IPS-15b (cell line): ENCODE measurements around the gene NEBL.

Experiments used
- H3K27me3 ChIP-seq: one replicate; pipeline ENCODE4 v1.6.1; 2013; ENCODE audit warnings: low read length; ENCODE audit not compliant: control insufficient read depth, insufficient read depth
- H3K36me3 ChIP-seq: one replicate; pipeline ENCODE4 v1.6.1; 2013; ENCODE audit warnings: low read length; ENCODE audit not compliant: control insufficient read depth, insufficient read depth
- H3K4me1 ChIP-seq: one replicate; pipeline ENCODE4 v1.6.1; 2013; ENCODE audit warnings: mild to moderate bottlenecking, low read length; ENCODE audit not compliant: control insufficient read depth, insufficient read depth
- H3K4me3 ChIP-seq: one replicate; pipeline ENCODE4 v1.5.1; 2013; ENCODE audit warnings: low read depth, low read length
- H3K9ac ChIP-seq: one replicate; pipeline ENCODE4 v1.6.1; 2013; ENCODE audit warnings: low read depth, mild to moderate bottlenecking, low read length
- H3K9me3 ChIP-seq: one replicate; pipeline ENCODE4 v1.6.1; 2013; ENCODE audit warnings: mild to moderate bottlenecking, low read length; ENCODE audit not compliant: control insufficient read depth, insufficient read depth

NEBL gene

GRCh38 chr10:20814116-20814515, 83.0 kb downstream of the NEBL start:
- Histone ChIP-seq H3K9ac (no peak overlapping the region), H3K27me3 (no peaks in the 10 kb centered on the region), H3K4me3 (no peak overlapping the region), H3K9me3 (no peaks in the 10 kb centered on the region), H3K4me1 (no peaks in the 10 kb centered on the region), H3K36me3 (no peaks in the 10 kb centered on the region)

GRCh38 chr10:20811131-20811530, 86.0 kb downstream of the NEBL start:
- Histone ChIP-seq H3K27me3 (no peaks in the 10 kb centered on the region), H3K4me3 (no peak overlapping the region), H3K9me3 (no peaks in the 10 kb centered on the region), H3K4me1 (no peaks in the 10 kb centered on the region), H3K9ac (no peak overlapping the region), H3K36me3 (no peaks in the 10 kb centered on the region)

- H3K9ac ChIP-seq: no peak overlapping the region
Measured at GRCh38 chr10:20809631-20810030, 87.5 kb downstream of the NEBL start.

GRCh38 chr10:20806487-20806886, 90.6 kb downstream of the NEBL start:
- no peaks in the 10 kb centered on the region for H3K36me3 ChIP-seq
- no peak overlapping the region for H3K9ac ChIP-seq
- no peak overlapping the region for H3K4me3 ChIP-seq
- no peaks in the 10 kb centered on the region for H3K27me3 ChIP-seq
- no peaks in the 10 kb centered on the region for H3K4me1 ChIP-seq
- H3K9me3 ChIP-seq: no peaks in the 10 kb centered on the region

More at GRCh38 chr10:20809631-20810030, 87.5 kb downstream of the NEBL start:
- Histone ChIP-seq H3K9me3 (no peaks in the 10 kb centered on the region), H3K4me1 (no peaks in the 10 kb centered on the region), H3K27me3 (no peaks in the 10 kb centered on the region), H3K36me3 (no peaks in the 10 kb centered on the region), H3K4me3 (no peak overlapping the region)

- Histone ChIP-seq H3K27me3 (no peaks in the 10 kb centered on the region), H3K4me3 (no peak overlapping the region), H3K9ac (no peak overlapping the region), H3K36me3 (no peaks in the 10 kb centered on the region), H3K4me1 (no peaks in the 10 kb centered on the region), H3K9me3 (no peaks in the 10 kb centered on the region)
Measured at GRCh38 chr10:20797290-20797689, 99.8 kb downstream of the NEBL start.

- H3K36me3 ChIP-seq: no peaks in the 10 kb centered on the region
- H3K27me3 ChIP-seq: no peaks in the 10 kb centered on the region
- no peak overlapping the region for H3K4me3 ChIP-seq
- H3K9ac ChIP-seq: no peak overlapping the region
- no peaks in the 10 kb centered on the region for H3K9me3 ChIP-seq
- H3K4me1 ChIP-seq: no peaks in the 10 kb centered on the region
Measured at GRCh38 chr10:20795391-20795790, 101.7 kb downstream of the NEBL start.

GRCh38 chr10:20785174-20785573, 111.9 kb downstream of the NEBL start:
- H3K9ac ChIP-seq: no peak overlapping the region
- H3K4me1 ChIP-seq: no peaks in the 10 kb centered on the region
- no peaks in the 10 kb centered on the region for H3K36me3 ChIP-seq
- no peaks in the 10 kb centered on the region for H3K9me3 ChIP-seq
- no peaks in the 10 kb centered on the region for H3K27me3 ChIP-seq
- no peak overlapping the region for H3K4me3 ChIP-seq

GRCh38 chr10:20778008-20778757, 118.9 kb downstream of the NEBL start:
- Histone ChIP-seq H3K9me3 (no peaks in the 10 kb centered on the region), H3K9ac (no peak overlapping the region), H3K27me3 (no peaks in the 10 kb centered on the region), H3K4me3 (no peak overlapping the region), H3K4me1 (no peaks in the 10 kb centered on the region), H3K36me3 (no peaks in the 10 kb centered on the region)

- Histone ChIP-seq H3K4me1 (no peaks in the 10 kb centered on the region), H3K9ac (no peak overlapping the region), H3K4me3 (no peak overlapping the region), H3K36me3 (no peaks in the 10 kb centered on the region), H3K27me3 (no peaks in the 10 kb centered on the region), H3K9me3 (no peaks in the 10 kb centered on the region)
Measured at GRCh38 chr10:20776384-20777118, 120.6 kb downstream of the NEBL start.

- no peaks in the 10 kb centered on the region for H3K27me3 ChIP-seq
- no peaks in the 10 kb centered on the region for H3K4me1 ChIP-seq
- H3K4me3 ChIP-seq: no peak overlapping the region
- H3K9ac ChIP-seq: no peak overlapping the region
- H3K36me3 ChIP-seq: no peaks in the 10 kb centered on the region
- H3K9me3 ChIP-seq: no peaks in the 10 kb centered on the region
Measured at GRCh38 chr10:20771051-20771450, 126.1 kb downstream of the NEBL start.

GRCh38 chr10:20769481-20769880, 127.6 kb downstream of the NEBL start:
- no peak overlapping the region for H3K4me3 ChIP-seq
- H3K9ac ChIP-seq: no peak overlapping the region
- no peaks in the 10 kb centered on the region for H3K36me3 ChIP-seq
- H3K4me1 ChIP-seq: no peaks in the 10 kb centered on the region
- H3K27me3 ChIP-seq: no peaks in the 10 kb centered on the region
- no peaks in the 10 kb centered on the region for H3K9me3 ChIP-seq

GRCh38 chr10:20768843-20769242, 128.3 kb downstream of the NEBL start:
- no peaks in the 10 kb centered on the region for H3K9me3 ChIP-seq

More at GRCh38 chr10:20768843-20769242, 128.3 kb downstream of the NEBL start:
- Histone ChIP-seq H3K27me3 (no peaks in the 10 kb centered on the region), H3K4me3 (no peak overlapping the region), H3K4me1 (no peaks in the 10 kb centered on the region), H3K9ac (no peak overlapping the region), H3K36me3 (no peaks in the 10 kb centered on the region)
